Measurements from ENCODE around the gene CTAGE8.
"Not testable (repeated sequence)": the region's sequence is repeated elsewhere in the genome, so short reads cannot be mapped to it uniquely, and the experiment has no call there.

The CTAGE8 gene

GRCh38 chr7:144252307-144252706 lies 16.8 kb downstream of the CTAGE8 start:
- DNase-seq, result not testable (repeated sequence)

- DNase-seq, result not testable (repeated sequence)
Observed at GRCh38 chr7:144247674-144248330, 21.3 kb downstream of the CTAGE8 start.

- DNase-seq, result not testable (repeated sequence)
Observed at GRCh38 chr7:144246967-144247366, 22.1 kb downstream of the CTAGE8 start.

- not testable (repeated sequence) for DNase-seq
Observed at GRCh38 chr7:144245372-144245771, 23.7 kb downstream of the CTAGE8 start.

GRCh38 chr7:144239365-144239764 lies 29.7 kb downstream of the CTAGE8 start, which contains the start of gene OR2A42:
OR2A42 (minus strand) TSS chr7:144239605; CDS start chr7:144232843, 6,762 bp downstream.
- DNase-seq, result not testable (repeated sequence)

- not testable (repeated sequence) for DNase-seq
Observed at GRCh38 chr7:144238530-144239082, 30.5 kb downstream of the CTAGE8 start.

GRCh38 chr7:144233039-144233438 lies 36.0 kb downstream of the CTAGE8 start:
- not testable (repeated sequence) for DNase-seq

GRCh38 chr7:144231027-144231426 lies 38.1 kb downstream of the CTAGE8 start:
- DNase-seq, result not testable (repeated sequence)

- not testable (repeated sequence) for DNase-seq
Observed at GRCh38 chr7:144228810-144229209, 40.3 kb downstream of the CTAGE8 start.

GRCh38 chr7:144226866-144227265 lies 42.2 kb downstream of the CTAGE8 start:
- DNase-seq, result not testable (repeated sequence)

GRCh38 chr7:144223675-144224074 lies 45.4 kb downstream of the CTAGE8 start:
- not testable (repeated sequence) for DNase-seq

GRCh38 chr7:144220531-144220930 lies 48.6 kb downstream of the CTAGE8 start:
- not testable (repeated sequence) for DNase-seq

- not testable (repeated sequence) for DNase-seq
Observed at GRCh38 chr7:144219149-144219548, 49.9 kb downstream of the CTAGE8 start.

GRCh38 chr7:144218581-144218980 lies 50.5 kb downstream of the CTAGE8 start:
- not testable (repeated sequence) for DNase-seq

- DNase-seq, result not testable (repeated sequence)
Observed at GRCh38 chr7:144217200-144217599, 51.9 kb downstream of the CTAGE8 start.

Data from NCI-H1694 (cell line).